A549 (cell line): ENCODE data around the gene TMIGD2.

Experiments used
- BHLHE40 ChIP-seq: IDR thresholded peaks from 2 replicates; pipeline ENCODE4 v1.6.1; 2012; ENCODE audit warnings: low read depth, low read length, inconsistent platforms
- CHD4 ChIP-seq: fragments of 200-600 bp; sonication (generic); IDR thresholded peaks from 2 replicates; pipeline ENCODE4 v1.6.1; 2016; ENCODE audit warnings: antibody characterized with exemption, mild to moderate bottlenecking, borderline replicate concordance
- EP300 ChIP-seq, 2 experiments: fragments of >200 bp; sonication (Bioruptor Twin); formaldehyde crosslinking; IDR thresholded peaks; 2 replicates in 1 of 2; 3 replicates in 1 of 2; pipeline ENCODE4 v1.6.1; 2016 to 2017
- JUN ChIP-seq, 2 experiments: fragments of >200 bp; sonication (Bioruptor Twin); formaldehyde crosslinking; IDR thresholded peaks; 2 replicates in 1 of 2; 3 replicates in 1 of 2; pipeline ENCODE4 v1.6.1; 2016 to 2017
- POLR2A ChIP-seq: IDR thresholded peaks from 2 replicates; pipeline ENCODE4 v1.6.1; 2012; ENCODE audit warnings: mild to moderate bottlenecking, low read length
- POLR2AphosphoS2 ChIP-seq: conservative IDR thresholded peaks from 2 replicates; pipeline ENCODE4 v1.6.1; 2012; ENCODE audit warnings: low read length, improper control_type of control experiment, inconsistent platforms
- TF ChIP-seq, protein P1 (sequence below): fragments of >200 bp; sonication (Bioruptor Twin); formaldehyde crosslinking; IDR thresholded peaks from 3 replicates; pipeline ENCODE4 v1.5.1; 2016

DNA sequence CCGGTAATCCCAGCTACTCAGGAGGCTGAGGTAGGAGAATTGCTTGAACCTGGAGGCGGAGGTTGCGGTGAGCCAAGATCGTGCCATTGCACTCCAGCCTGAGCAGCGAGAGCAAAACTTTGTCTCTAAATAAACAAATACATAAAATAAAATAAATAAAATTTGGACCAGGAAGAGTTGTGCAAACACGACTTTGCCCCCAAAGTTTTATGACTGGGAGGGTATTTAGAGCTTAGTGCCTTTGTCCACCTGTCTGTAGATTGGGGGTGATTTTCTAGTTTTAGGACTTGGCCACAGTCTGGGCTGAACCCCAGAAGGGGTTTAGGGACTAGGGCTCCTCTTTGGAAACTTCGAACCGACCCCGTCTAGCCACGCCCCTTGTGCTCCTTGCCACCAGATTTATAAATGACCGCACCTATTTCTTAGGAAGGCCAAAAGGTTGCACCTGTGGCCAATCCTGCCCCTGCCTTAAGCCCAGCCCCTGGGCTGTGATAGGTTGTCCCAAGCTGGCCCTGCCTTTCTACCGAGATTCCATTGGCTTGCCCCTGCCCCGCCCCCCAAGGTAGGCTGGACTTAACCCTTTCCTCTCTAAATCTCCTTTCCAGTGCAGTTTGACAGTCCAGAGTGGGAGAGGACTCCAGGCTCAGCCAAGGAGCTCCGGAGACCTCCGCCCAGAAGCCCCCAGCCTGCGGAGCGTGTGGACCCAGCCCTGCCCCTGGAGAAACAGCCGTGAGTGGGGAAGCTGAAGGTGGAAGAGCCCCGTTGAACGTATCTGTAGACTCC lies 17.8 kb downstream of the TMIGD2 start:
- TF ChIP-seq, protein P1, sequence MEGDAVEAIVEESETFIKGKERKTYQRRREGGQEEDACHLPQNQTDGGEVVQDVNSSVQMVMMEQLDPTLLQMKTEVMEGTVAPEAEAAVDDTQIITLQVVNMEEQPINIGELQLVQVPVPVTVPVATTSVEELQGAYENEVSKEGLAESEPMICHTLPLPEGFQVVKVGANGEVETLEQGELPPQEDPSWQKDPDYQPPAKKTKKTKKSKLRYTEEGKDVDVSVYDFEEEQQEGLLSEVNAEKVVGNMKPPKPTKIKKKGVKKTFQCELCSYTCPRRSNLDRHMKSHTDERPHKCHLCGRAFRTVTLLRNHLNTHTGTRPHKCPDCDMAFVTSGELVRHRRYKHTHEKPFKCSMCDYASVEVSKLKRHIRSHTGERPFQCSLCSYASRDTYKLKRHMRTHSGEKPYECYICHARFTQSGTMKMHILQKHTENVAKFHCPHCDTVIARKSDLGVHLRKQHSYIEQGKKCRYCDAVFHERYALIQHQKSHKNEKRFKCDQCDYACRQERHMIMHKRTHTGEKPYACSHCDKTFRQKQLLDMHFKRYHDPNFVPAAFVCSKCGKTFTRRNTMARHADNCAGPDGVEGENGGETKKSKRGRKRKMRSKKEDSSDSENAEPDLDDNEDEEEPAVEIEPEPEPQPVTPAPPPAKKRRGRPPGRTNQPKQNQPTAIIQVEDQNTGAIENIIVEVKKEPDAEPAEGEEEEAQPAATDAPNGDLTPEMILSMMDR, result no peak
- no peak for TF ChIP-seq CHD4
- no peak for TF ChIP-seq POLR2AphosphoS2
- no peak for TF ChIP-seq JUN (IDR thresholded peaks at IDR 0.05)
- TF ChIP-seq BHLHE40, result no peak
- no peak for TF ChIP-seq POLR2A
- no peak for TF ChIP-seq EP300 (IDR thresholded peaks at IDR 0.05)
